Lower lobe of right lung (tissue), 2 donors: Measurements from ENCODE around the gene SLC30A4. TPM values are rescaled to one million over a fixed set of nuclear protein-coding genes. Genes with fewer than 3 reads are reported as not detected.
A peak's percentile ranks its signal among the peaks of the same experiment; 100 is the strongest.

Source experiments
- ATAC-seq, 2 donors: fragments of 200-7000 bp; cut with Tn5 transposase; one replicate each; pipeline ENCODE4 v1.9.1; 2020 to 2022; ENCODE audit warnings: mild to moderate bottlenecking in 2 of 2, moderate library complexity in 2 of 2
- DNase-seq: peaks from one replicate; pipeline ENCODE4 v3.0.0-alpha.2; 2020
- H3K27ac ChIP-seq: fragments of 200-600 bp; one replicate; pipeline ENCODE4 v1.8.0; 2022
- H3K27me3 ChIP-seq: fragments of 200-600 bp; one replicate; pipeline ENCODE4 v1.8.0; 2022; ENCODE audit warnings: low read depth
- H3K36me3 ChIP-seq: fragments of 200-600 bp; one replicate; pipeline ENCODE4 v1.8.0; 2022; ENCODE audit warnings: mild to moderate bottlenecking
- H3K4me1 ChIP-seq: fragments of 200-600 bp; one replicate; pipeline ENCODE4 v1.8.0; 2022
- H3K4me3 ChIP-seq: fragments of 200-600 bp; one replicate; pipeline ENCODE4 v1.8.0; 2022; ENCODE audit warnings: mild to moderate bottlenecking
- H3K9me3 ChIP-seq: fragments of 200-600 bp; one replicate; pipeline ENCODE4 v1.8.0; 2022
- CTCF ChIP-seq: fragments of 200-600 bp; IDR thresholded peaks from one replicate; pipeline ENCODE4 v1.8.0; 2022; ENCODE audit warnings: antibody characterized with exemption, mild to moderate bottlenecking
- intact Hi-C: fragments of 100-400 bp; cut with DNase I; formaldehyde crosslinking; loops from one replicate; pipeline ENCODE4 v1.11.0; 2022
- long read RNA-seq: library from polyadenylated mRNA; unstranded; transcript quantifications from one replicate; pipeline ENCODE4 v2.0.0, GENCODE V29; 2021
- total RNA-seq: library from RNA; stranded (reverse); fragmentation: NEBNext Ultra II Directional; extraction: Animal tissue kit (Norgen Biotek cat#: 25700); gene quantifications from one replicate; pipeline ENCODE4 v1.2.1, GENCODE V29; 2021
- donor health status: DM: no; HTN: yes; CAD: no; lungs with severe emphysema.

The SLC30A4 gene
- 4.8 TPM for total RNA-seq
- long read RNA-seq, full-length matches to known transcripts: 3 of 13 reads
- long read RNA-seq, partial matches to known transcripts: 3 of 13 reads
- long read RNA-seq, other reads (novel, unspliced or antisense): 7 of 13 reads

GRCh38 chr15:45522328-45523165, at the start of gene SLC30A4:
Gene SLC30A4 (minus strand): TSS chr15:45522755. CDS start chr15:45522354, 401 bp downstream.
- H3K4me1 ChIP-seq: peaks cover 22% of the 10 kb centered on the region
- H3K36me3 ChIP-seq: no peaks in the 10 kb centered on the region
- H3K27me3 ChIP-seq: no peaks in the 10 kb centered on the region
- peak; percentile 97 for ATAC-seq
- peak within 1 kb of the TSS; percentile 76 for H3K27ac ChIP-seq
- H3K4me3 ChIP-seq: peak within 1 kb of the TSS; percentile 85
- DNase-seq: peak; percentile 75
- intact Hi-C loops: no loop called here
- peak; percentile 46 for TF ChIP-seq CTCF
- H3K9me3 ChIP-seq: no peaks in the 10 kb centered on the region

GRCh38 chr15:45555934-45556608, 33.5 kb upstream of the SLC30A4 start:
- no peak overlapping the region for H3K27ac ChIP-seq
- DNase-seq (no peak), ATAC-seq (no peak)
- H3K4me3 ChIP-seq: no peak overlapping the region
- H3K36me3 ChIP-seq: no peaks in the 10 kb centered on the region
- H3K27me3 ChIP-seq: no peaks in the 10 kb centered on the region
- intact Hi-C loops: no loop called here
- H3K4me1 ChIP-seq: no peaks in the 10 kb centered on the region
- TF ChIP-seq CTCF: no peak
- H3K9me3 ChIP-seq: no peaks in the 10 kb centered on the region

GRCh38 chr15:45551676-45552075, 29.1 kb upstream of the SLC30A4 start:
- ATAC-seq: no peak
- H3K27me3 ChIP-seq: no peaks in the 10 kb centered on the region
- no peaks in the 10 kb centered on the region for H3K9me3 ChIP-seq
- no peaks in the 10 kb centered on the region for H3K4me1 ChIP-seq
- H3K27ac ChIP-seq: no peak overlapping the region
- H3K4me3 ChIP-seq: no peak overlapping the region
- DNase-seq: no peak
- no peak for TF ChIP-seq CTCF
- intact Hi-C loops: no loop called here
- no peaks in the 10 kb centered on the region for H3K36me3 ChIP-seq

- DNase-seq: no peak
- no peak for ATAC-seq
Observed at GRCh38 chr15:45550436-45550835, 27.9 kb upstream of the SLC30A4 start.

More at GRCh38 chr15:45550436-45550835, 27.9 kb upstream of the SLC30A4 start:
- no peak for TF ChIP-seq CTCF
- H3K27me3 ChIP-seq: no peaks in the 10 kb centered on the region
- no peaks in the 10 kb centered on the region for H3K36me3 ChIP-seq
- no peaks in the 10 kb centered on the region for H3K9me3 ChIP-seq
- intact Hi-C loops: no loop called here
- no peaks in the 10 kb centered on the region for H3K4me1 ChIP-seq
- H3K27ac ChIP-seq: no peak overlapping the region
- no peak overlapping the region for H3K4me3 ChIP-seq
